NCI-H2227 treated with DMSO at 0.1 percent for 48 hours (cell line): ENCODE results near the gene ACOT11.
"Not testable (repeated sequence)": the region's sequence is repeated elsewhere in the genome, so short reads cannot be mapped to it uniquely, and the experiment has no call there.

Experiments
- DNase-seq: peaks from one replicate; lab custom pipeline; 2025; lab: John Stamatoyannopoulos, UW

Gene ACOT11

DNA sequence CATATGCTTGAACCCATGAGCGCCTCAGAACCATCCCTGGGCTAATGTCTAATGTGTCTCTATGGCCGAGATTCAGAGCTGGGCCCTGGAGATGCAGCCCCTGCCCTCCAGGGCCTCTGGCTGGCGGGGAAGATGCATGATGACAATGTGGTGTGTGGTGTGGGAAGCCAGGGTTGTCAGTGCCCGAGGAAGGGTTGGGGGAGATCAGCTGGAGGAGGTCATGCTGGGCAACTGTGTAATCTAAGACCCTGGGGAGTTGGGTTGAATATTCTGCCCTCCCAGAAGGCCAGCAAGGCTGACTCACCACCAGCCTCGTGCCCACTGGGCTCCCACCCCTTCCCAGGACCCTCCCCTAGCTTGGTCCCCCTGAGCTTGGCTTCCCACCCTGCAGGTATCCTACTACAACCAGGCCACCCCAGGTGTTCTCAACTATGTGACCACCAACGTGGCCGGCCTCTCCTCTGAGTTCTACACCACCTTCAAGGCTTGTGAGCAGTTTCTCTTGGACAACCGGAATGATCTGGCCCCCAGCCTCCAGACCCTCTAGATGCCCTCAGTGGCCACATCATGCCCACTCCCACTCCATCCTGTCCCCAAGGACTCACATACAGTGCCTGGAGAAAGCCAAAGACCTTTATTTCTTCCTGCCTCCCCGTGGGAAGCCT, 60.7 kb downstream of the ACOT11 start:
- DNase-seq, result no peak

DNA sequence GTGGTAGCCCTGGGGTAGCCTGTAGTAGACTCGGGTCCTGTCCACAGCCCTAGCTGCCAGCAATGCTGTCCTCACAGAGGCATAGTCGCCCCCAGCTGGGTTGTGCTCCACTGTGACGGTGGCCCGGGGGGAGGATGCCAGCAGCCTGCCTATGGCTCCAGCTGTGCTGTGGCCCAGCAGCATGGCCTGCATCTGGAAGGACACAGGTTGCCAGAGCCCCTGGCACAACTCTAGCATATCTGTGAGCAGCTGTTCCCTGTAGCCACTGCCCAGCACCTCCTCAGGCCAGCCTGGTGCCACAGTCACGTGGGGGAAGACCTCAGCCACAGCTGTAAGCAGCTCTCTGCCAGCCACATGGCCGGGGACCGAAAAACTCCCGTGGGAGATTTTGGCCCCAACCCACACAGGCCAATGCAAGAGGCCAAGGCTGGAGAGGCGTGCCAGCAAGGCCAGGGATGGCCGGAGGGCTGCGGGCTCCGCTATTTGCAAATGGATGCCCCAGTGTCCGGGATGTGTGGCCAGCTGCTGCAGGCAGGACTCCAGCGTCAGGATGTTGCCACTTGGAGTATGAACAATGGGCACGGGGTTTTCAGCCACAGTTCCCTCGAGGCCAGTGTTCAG, 61.4 kb downstream of the ACOT11 start:
- DNase-seq, result no peak

DNA sequence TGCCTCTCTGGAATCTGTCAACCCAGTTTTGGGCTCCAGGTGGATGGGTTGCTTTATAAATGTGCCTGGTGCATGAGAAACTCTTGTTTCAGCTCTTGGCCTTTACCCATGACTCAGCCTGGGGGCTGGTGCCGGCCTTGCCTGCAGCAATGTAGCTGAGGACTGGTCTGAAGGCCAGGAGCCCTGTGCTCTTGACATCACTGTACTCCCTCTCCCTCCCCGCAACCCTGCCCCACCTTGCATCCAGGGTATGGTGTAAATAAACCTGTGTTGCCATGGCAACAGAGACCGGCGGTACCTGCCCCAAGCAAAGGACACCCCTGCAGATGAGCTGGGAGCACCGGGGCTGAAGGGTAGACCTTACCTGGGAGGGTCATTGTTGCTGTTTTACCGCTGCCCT, 62.0 kb downstream of the ACOT11 start:
- no peak for DNase-seq

DNA sequence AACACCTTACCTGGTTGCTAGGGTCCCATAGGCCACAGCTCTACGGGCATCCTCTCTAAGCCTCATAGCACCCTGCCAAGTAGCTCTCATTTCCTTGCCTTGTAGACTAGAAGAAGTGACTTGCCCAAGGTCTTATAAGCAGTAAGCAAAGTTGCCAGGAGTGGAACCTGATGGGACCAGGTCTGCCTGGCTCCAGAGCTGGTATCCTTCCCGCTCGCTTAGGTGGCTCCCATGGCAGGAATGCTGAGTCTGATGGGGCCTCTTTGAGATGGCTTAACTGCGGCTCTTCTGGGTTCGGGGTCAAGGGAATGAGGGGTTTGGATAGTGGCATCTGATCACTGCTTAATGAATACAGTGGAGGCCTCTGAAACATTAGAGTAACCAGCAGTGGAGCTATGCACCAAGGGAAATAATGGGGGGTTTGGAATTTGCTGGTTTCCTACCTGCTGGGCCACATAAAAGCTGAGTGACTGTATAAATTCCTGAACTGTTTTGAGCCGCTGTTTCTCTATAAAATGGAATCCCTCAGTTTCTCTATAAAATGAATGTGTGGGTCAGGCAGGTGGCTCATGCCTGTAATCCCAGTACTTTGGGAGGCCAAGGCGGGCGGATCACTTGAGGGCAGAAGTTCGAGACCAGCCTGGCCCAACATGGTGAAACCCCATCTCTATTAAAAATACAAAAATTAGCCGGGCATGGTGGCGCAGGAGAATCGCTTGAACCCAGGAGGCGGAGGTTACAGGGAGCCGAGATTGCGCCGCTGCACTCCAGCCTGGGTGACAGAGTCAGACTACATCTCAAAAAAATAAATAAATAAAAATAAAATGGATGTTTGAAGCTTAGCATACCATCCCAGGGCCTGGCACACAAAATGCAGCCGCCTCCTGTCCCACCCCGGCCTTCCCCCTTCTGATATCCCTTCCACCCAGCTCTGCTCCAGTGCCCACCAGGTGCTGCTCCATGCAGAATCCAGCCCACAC, 62.9 kb downstream of the ACOT11 start:
- no peak for DNase-seq

DNA sequence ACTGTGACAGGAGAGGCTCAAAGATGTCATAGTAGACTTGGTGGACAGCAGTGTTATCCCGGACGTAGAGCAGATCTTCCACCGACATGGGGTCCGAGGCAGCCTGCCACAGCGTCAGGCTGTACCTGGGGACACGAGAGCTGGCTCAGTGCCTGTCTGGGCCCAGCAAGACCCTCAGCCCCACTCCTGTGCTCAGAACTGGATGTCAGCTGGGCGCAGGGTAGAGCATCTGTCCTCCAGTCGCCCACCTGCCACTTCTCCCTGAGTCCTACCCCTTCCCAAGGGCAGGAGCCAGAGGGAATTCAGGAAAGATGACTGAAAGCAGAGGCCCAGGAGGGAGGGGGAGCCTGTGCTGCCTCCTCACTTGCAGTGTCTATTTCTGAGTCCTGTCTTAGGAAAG, 63.6 kb downstream of the ACOT11 start:
- DNase-seq, result no peak

DNA sequence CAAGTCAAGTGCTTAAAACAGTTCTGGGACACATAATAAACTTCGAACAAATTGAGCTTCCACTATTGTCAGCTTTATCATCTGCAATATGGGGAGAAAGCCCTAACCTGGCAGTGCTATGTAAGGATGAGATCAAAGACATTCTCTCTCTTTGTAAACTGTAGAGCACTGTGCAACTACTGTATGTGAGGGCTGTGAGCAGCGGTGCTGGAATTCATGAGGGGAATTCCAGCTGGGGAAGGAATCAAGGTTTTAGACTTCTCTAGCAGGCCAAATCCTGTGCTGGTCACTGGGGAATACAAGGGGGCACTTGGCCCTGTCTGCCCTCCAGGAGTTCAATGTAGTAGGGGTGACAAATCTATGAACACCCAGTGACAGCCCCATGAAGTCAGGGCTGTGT, 66.0 kb downstream of the ACOT11 start:
- no peak for DNase-seq

DNA sequence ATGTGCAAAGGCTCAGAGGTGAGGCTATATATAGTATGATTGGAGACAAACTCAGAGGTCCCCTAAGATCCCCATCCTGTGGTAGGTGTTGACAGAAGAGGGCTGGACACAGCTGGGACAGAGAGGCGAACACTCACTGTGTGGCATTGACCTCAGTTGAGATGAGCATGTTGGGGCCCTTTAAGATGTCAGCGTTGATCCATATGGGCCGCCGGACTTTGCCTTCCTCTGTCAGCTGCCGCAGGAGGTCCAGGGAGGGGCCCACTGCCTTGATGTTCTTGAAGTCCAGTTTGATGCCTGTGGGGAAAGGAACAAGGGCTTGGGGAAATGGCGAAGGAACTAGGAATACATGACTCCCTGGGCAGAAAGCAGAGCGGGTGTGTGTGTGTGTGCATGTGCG, 66.5 kb downstream of the ACOT11 start:
- no peak for DNase-seq

DNA sequence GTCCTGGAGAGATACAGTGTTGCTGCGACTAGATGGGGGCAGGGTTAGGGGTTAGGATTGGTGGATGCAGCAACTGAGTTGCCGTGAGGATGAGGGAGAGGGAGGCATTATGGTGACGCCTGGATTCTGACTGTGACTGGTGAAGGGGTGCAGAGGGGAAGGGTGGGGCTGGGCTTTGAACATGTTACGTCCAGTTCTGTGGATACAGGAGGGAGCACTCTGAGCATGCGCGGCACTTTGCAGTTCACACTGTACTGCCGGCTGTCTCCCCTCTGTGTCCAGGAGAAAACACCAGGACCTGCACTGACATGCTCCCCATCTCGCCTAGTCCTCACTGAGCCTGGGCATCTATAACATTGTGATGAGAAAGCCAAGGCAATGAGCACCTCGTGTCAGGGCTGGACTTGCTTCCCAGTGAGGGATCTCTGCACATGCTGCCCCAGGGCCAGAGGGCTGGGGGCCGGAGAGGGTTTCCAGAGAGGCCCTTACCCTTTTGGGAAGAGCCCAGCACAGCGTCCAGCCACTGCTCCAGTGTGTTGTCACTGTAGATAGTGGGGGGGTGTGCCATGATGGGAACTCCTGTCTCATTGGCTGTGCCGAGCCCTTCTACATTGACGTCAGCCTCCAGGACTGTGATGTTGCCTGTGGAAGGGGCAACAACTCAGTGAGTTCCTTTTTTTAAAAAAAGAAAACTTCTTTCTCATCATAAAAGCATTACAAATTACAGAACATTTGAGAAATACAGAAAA, 67.7 kb downstream of the ACOT11 start:
- DNase-seq, result no peak

GRCh38 chr1:54619749-54620148, 71.7 kb downstream of the ACOT11 start:
- no peak for DNase-seq

- DNase-seq, result no peak
These were observed 75.4 kb downstream of the ACOT11 start, which contains the start of gene FAM151A for GRCh38 chr1:54623216-54624007. Gene FAM151A, minus strand, starts transcription at chr1:54623525. Its CDS starts 130 bp downstream, at chr1:54623395.

- no peak for DNase-seq
These were observed 76.7 kb downstream of the ACOT11 start for GRCh38 chr1:54624466-54625464.

GRCh38 chr1:54627196-54627595, 79.2 kb downstream of the ACOT11 start:
- DNase-seq, result no peak

DNA sequence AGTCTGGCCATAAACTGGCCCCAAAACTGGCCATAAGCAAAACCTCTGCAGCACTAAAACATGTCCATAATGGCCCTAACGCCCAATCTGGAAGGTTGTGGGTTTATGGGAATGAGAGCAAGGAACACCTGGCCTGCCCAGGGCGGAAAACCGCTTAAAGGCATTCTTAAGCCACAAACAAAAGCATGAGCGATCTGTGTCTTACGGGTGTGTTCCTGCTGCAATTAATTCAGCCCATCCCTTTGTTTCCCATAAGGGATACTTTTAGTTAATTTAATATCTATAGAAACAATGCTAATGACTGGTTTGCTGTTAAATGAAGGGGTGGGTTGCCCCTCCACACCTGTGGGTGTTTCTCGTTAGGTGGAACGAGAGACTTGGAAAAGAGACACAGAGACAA, 87.8 kb downstream of the ACOT11 start:
- not testable (repeated sequence) for DNase-seq

- not testable (repeated sequence) for DNase-seq
These were observed 88.7 kb downstream of the ACOT11 start for GRCh38 chr1:54636461-54637446.

- DNase-seq, result no peak
These were observed 92.3 kb downstream of the ACOT11 start for GRCh38 chr1:54640361-54640760.

- DNase-seq, result no peak
These were observed 93.1 kb downstream of the ACOT11 start, which contains the start of gene MROH7 for GRCh38 chr1:54640863-54641836. Gene MROH7, plus strand, starts transcription at chr1:54641786. Its CDS starts 11,141 bp downstream, at chr1:54652927.

GRCh38 chr1:54643736-54644135, 95.7 kb downstream of the ACOT11 start:
- DNase-seq, result no peak
